Lower leg skin (tissue), 3 donors: ENCODE results near the gene PLEKHJ1.

Experiments used
- POLR2A ChIP-seq, 2 donors: fragments of 450-650 bp; IDR thresholded peaks; one replicate each; pipeline ENCODE4 v1.6.1; 2016 to 2017; ENCODE audit warnings: antibody characterized with exemption in 2 of 2, mild to moderate bottlenecking in 1 of 2, moderate library complexity in 1 of 2
- TF ChIP-seq, protein P1 (sequence below), 3 donors: fragments of 450-650 bp; IDR thresholded peaks; one replicate each; pipeline ENCODE4 v1.5.1; 2016; ENCODE audit warnings: antibody characterized with exemption in 3 of 3, mild to moderate bottlenecking in 3 of 3, moderate library complexity in 2 of 3

DNA sequence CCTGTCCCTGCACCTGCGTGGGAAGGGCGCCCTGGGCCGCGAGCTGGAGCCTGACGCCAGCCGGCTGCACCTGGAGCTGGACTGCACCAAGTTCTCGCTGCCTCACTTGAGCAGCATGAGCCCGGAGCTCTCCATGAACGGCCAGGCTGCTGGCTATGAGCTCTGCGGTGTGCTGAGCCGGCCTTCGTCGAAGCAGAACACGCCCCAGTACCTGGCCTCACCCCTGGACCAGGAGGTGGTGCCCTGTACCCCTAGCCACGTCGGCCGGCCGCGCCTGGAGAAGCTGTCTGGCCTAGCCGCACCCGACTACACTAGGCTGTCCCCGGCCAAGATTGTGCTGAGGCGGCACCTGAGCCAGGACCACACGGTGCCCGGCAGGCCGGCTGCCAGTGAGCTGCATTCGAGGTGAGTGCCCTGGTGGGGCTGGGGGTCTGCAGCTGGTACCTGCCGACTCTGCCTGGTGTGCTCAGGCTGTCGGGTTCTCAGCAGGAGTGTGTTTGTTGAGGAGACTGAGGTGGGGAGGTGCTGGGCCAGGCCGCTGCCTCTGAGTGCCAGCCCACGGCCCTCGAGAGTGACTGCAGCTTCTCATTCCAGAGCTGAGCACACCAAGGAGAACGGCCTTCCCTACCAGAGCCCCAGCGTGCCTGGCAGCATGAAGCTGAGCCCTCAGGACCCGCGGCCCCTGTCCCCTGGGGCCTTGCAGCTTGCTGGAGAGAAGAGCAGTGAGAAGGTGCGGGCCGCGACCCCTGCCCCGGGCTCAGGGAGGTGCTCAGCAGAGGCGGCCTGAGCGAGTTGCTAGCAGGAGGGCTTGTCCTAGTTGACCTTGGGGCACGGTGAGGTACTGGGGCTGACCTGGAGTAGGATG, 19.5 kb downstream of the PLEKHJ1 start:
- TF ChIP-seq, protein P1, sequence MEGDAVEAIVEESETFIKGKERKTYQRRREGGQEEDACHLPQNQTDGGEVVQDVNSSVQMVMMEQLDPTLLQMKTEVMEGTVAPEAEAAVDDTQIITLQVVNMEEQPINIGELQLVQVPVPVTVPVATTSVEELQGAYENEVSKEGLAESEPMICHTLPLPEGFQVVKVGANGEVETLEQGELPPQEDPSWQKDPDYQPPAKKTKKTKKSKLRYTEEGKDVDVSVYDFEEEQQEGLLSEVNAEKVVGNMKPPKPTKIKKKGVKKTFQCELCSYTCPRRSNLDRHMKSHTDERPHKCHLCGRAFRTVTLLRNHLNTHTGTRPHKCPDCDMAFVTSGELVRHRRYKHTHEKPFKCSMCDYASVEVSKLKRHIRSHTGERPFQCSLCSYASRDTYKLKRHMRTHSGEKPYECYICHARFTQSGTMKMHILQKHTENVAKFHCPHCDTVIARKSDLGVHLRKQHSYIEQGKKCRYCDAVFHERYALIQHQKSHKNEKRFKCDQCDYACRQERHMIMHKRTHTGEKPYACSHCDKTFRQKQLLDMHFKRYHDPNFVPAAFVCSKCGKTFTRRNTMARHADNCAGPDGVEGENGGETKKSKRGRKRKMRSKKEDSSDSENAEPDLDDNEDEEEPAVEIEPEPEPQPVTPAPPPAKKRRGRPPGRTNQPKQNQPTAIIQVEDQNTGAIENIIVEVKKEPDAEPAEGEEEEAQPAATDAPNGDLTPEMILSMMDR (IDR thresholded peaks at IDR 0.05), result no peak
- no peak for TF ChIP-seq POLR2A (IDR thresholded peaks at IDR 0.05)
